ENCODE data around the gene MZT2A. TPM values are rescaled to one million over a fixed set of nuclear protein-coding genes. Genes with fewer than 3 reads are reported as not detected.

MZT2A gene
- total and polyA plus RNA-seq, 9 of the 15 experiments (the other 6 are each of a cell fraction or from before 2014, with no cell fraction given), result 5.8 to 355 (median 101) TPM

GRCh38 chr2:131527131-131528001, 35.2 kb upstream of the MZT2A start, which contains the start of gene CCDC74A (continued):
- peak in 1 of 2 experiments; percentile 1 for TF ChIP-seq E2F6 (IDR thresholded peaks at IDR 0.05; ENCODE audit: borderline replicate concordance in 1 of 2, extremely low read depth in 1 of 2, insufficient read depth in 1 of 2, insufficient read length in 1 of 2, low read depth in 1 of 2, low read length in 1 of 2, poor library complexity in 1 of 2, severe bottlenecking in 1 of 2)
- TF ChIP-seq ATF7 (IDR thresholded peaks at IDR 0.05), result 0 out of 2 replicates have a peak, but pooled peaks have one; percentile 17
- peak; percentile 95 for TF ChIP-seq PKNOX1 (IDR thresholded peaks at IDR 0.05)
- TF ChIP-seq VEZF1 (CRISPR knock-in tag; IDR thresholded peaks at IDR 0.05), result peak; percentile 19; the same call in 1 of the 2 replicates
- TF ChIP-seq CXXC5 (CRISPR knock-in tag; IDR thresholded peaks at IDR 0.05), result peak; percentile 51; the same call in 1 of the 2 replicates
- TF ChIP-seq POLR2G (IDR thresholded peaks at IDR 0.05; ENCODE audit: low read depth, low read length), result peak; percentile 61

Measured in K562 (cell line).